HEK293 (cell line): ENCODE results near the gene STAB2.

Experiments used
- CTCF ChIA-PET: fragments of 350-600 bp; formaldehyde crosslinking; extraction: SDS; loops from one replicate; lab custom pipeline; 2021; ENCODE audit warnings: antibody characterized with exemption; lab: Yijun Ruan, JAX
- POLR2A ChIA-PET: fragments of 300-600 bp; formaldehyde crosslinking; extraction: SDS; loops from one replicate; lab custom pipeline; 2020; ENCODE audit warnings: antibody characterized with exemption, inconsistent platforms; lab: Yijun Ruan, JAX
- H3K27ac ChIP-seq: fragments of 200-500 bp; sonication (Bioruptor generic); 2 replicates; pipeline ENCODE4 v1.5.1; 2014; ENCODE audit warnings: low read depth, low read length, control low read depth, inconsistent platforms; ENCODE audit errors: extremely low read depth
- H3K36me3 ChIP-seq, 2 experiments: fragments of 200-500 bp in 1 of 2; sonication (Bioruptor generic) in 1 of 2; 1 replicate in 1 of 2; 2 replicates in 1 of 2; pipeline ENCODE4 v1.5.1; 2014 to 2017; ENCODE audit warnings: inconsistent platforms in 2 of 2, low read length in 2 of 2; ENCODE audit not compliant: control insufficient read depth in 2 of 2, insufficient read depth in 1 of 2
- H3K4me1 ChIP-seq: fragments of 200-500 bp; sonication (Bioruptor generic); 2 replicates; pipeline ENCODE4 v1.5.1; 2014; ENCODE audit warnings: mild to moderate bottlenecking, low read length, inconsistent platforms; ENCODE audit not compliant: control insufficient read depth, insufficient read depth
- H3K4me3 ChIP-seq: 2 replicates; pipeline ENCODE4 v1.5.1; 2011; ENCODE audit warnings: low read depth, mild to moderate bottlenecking, control low read depth, low read length, moderate library complexity
- H3K9me3 ChIP-seq: fragments of 200-500 bp; sonication (Bioruptor generic); 2 replicates; pipeline ENCODE4 v1.5.1; 2014; ENCODE audit warnings: low read depth, low read length, inconsistent platforms; ENCODE audit not compliant: control insufficient read depth, insufficient read depth
- CTCF ChIP-seq: fragments of 450-650 bp; formaldehyde crosslinking; IDR thresholded peaks from 2 replicates; pipeline ENCODE4 v1.5.1; 2016; ENCODE audit warnings: missing biosample characterization, missing genetic modification characterization
- KLF10 ChIP-seq: fragments of 450-650 bp; IDR thresholded peaks from 2 replicates; pipeline ENCODE4 v1.5.1; 2018; ENCODE audit warnings: missing biosample characterization, mild to moderate bottlenecking, missing genetic modification characterization
- PBX3 ChIP-seq: sonication (generic); formaldehyde crosslinking; IDR thresholded peaks from 2 replicates; pipeline ENCODE4 v1.8.1; 2022; ENCODE audit warnings: mild to moderate bottlenecking, moderate library complexity, missing genetic modification reagents
- PRDM6 ChIP-seq: fragments of 450-650 bp; formaldehyde crosslinking; IDR thresholded peaks from 2 replicates; pipeline ENCODE4 v1.5.1; 2017; ENCODE audit warnings: missing biosample characterization, missing genetic modification characterization
- SP2 ChIP-seq: fragments of 450-650 bp; formaldehyde crosslinking; IDR thresholded peaks from 2 replicates; pipeline ENCODE4 v1.5.1; 2016; ENCODE audit warnings: missing biosample characterization, missing genetic modification characterization
- ZFHX2 ChIP-seq: fragments of 450-650 bp; formaldehyde crosslinking; conservative IDR thresholded peaks from 2 replicates; pipeline ENCODE4 v1.5.1; 2016; ENCODE audit warnings: missing biosample characterization, missing genetic modification characterization
- ZNF133 ChIP-seq: fragments of 450-650 bp; formaldehyde crosslinking; IDR thresholded peaks from 2 replicates; pipeline ENCODE4 v1.5.1; 2016; ENCODE audit warnings: missing biosample characterization, missing genetic modification characterization
- ZNF138 ChIP-seq: fragments of 450-650 bp; formaldehyde crosslinking; IDR thresholded peaks from 2 replicates; pipeline ENCODE4 v1.5.1; 2016; ENCODE audit warnings: missing biosample characterization, missing genetic modification characterization, borderline replicate concordance
- ZNF157 ChIP-seq: fragments of 450-650 bp; formaldehyde crosslinking; IDR thresholded peaks from 2 replicates; pipeline ENCODE4 v1.5.1; 2016; ENCODE audit warnings: missing biosample characterization, missing genetic modification characterization
- ZNF24 ChIP-seq: fragments of 450-650 bp; formaldehyde crosslinking; IDR thresholded peaks from 2 replicates; pipeline ENCODE4 v1.5.1; 2016; ENCODE audit warnings: missing biosample characterization, missing genetic modification characterization
- ZNF292 ChIP-seq: fragments of 450-650 bp; formaldehyde crosslinking; IDR thresholded peaks from 2 replicates; pipeline ENCODE4 v1.5.1; 2016; ENCODE audit warnings: low read depth, missing biosample characterization, missing genetic modification characterization, borderline replicate concordance
- ZNF341 ChIP-seq: fragments of 450-650 bp; formaldehyde crosslinking; IDR thresholded peaks from 2 replicates; pipeline ENCODE4; 2016; ENCODE audit warnings: low read depth, missing biosample characterization, missing genetic modification characterization
- ZNF394 ChIP-seq: fragments of 450-650 bp; formaldehyde crosslinking; IDR thresholded peaks from 2 replicates; pipeline ENCODE4 v1.5.1; 2016; ENCODE audit warnings: missing biosample characterization, missing genetic modification characterization, mild to moderate bottlenecking, moderate library complexity, borderline replicate concordance
- ZNF426 ChIP-seq: fragments of 450-650 bp; formaldehyde crosslinking; IDR thresholded peaks from 2 replicates; pipeline ENCODE4 v1.5.1; 2017; ENCODE audit warnings: missing biosample characterization, missing genetic modification characterization, mild to moderate bottlenecking, inconsistent platforms, moderate library complexity
- ZNF48 ChIP-seq: fragments of 450-650 bp; formaldehyde crosslinking; IDR thresholded peaks from 2 replicates; pipeline ENCODE4 v1.5.1; 2016; ENCODE audit warnings: missing biosample characterization, missing genetic modification characterization
- ZNF514 ChIP-seq: fragments of 450-650 bp; formaldehyde crosslinking; IDR thresholded peaks from 2 replicates; pipeline ENCODE4 v1.5.1; 2016; ENCODE audit warnings: missing biosample characterization, missing genetic modification characterization
- ZNF560 ChIP-seq: fragments of 450-650 bp; formaldehyde crosslinking; IDR thresholded peaks from 2 replicates; pipeline ENCODE4 v1.5.1; 2017; ENCODE audit warnings: missing biosample characterization, missing genetic modification characterization, borderline replicate concordance
- ZNF571 ChIP-seq: fragments of 450-650 bp; formaldehyde crosslinking; IDR thresholded peaks from 2 replicates; pipeline ENCODE4 v1.5.0; 2017; ENCODE audit warnings: missing biosample characterization, missing genetic modification characterization
- ZNF580 ChIP-seq: fragments of 450-650 bp; formaldehyde crosslinking; IDR thresholded peaks from 2 replicates; pipeline ENCODE4 v1.5.1; 2016; ENCODE audit warnings: missing biosample characterization, missing genetic modification characterization
- ZNF692 ChIP-seq: fragments of 450-650 bp; formaldehyde crosslinking; IDR thresholded peaks from 2 replicates; pipeline ENCODE4 v1.5.1; 2016; ENCODE audit warnings: missing biosample characterization, missing genetic modification characterization
- ZNF777 ChIP-seq: fragments of 450-650 bp; formaldehyde crosslinking; IDR thresholded peaks from 2 replicates; pipeline ENCODE4 v1.5.1; 2017; ENCODE audit warnings: missing biosample characterization, missing genetic modification characterization, borderline replicate concordance
- ZSCAN16 ChIP-seq: fragments of 450-650 bp; formaldehyde crosslinking; IDR thresholded peaks from 2 replicates; pipeline ENCODE4 v1.5.1; 2016; ENCODE audit warnings: missing biosample characterization, missing genetic modification characterization
- ZXDB ChIP-seq: fragments of 450-650 bp; formaldehyde crosslinking; IDR thresholded peaks from 2 replicates; pipeline ENCODE4 v1.5.1; 2016; ENCODE audit warnings: missing biosample characterization, missing genetic modification characterization

STAB2 gene

GRCh38 chr12:103778781-103779180, 191.7 kb downstream of the STAB2 start:
- Histone ChIP-seq H3K4me3 (no peak overlapping the region), H3K4me1 (no peaks in the 10 kb centered on the region), H3K27ac (no peak overlapping the region), H3K9me3 (no peaks in the 10 kb centered on the region), H3K36me3 (peaks cover 3 to 70% of the 10 kb centered on the region in 2 experiments)
- no peak for TF ChIP-seq ZNF560
- TF ChIP-seq ZNF24: no peak
- TF ChIP-seq ZNF514 (tag by site-specific recombination): no peak
- TF ChIP-seq PRDM6 (tag by site-specific recombination): no peak
- no peak for TF ChIP-seq ZSCAN16 (tag by site-specific recombination)
- no peak for TF ChIP-seq ZNF426 (tag by site-specific recombination)
- ChIA-PET CTCF (interaction anchor here (0.5 kb wide), 1 partner anchor 59 kb away, joined by 3 read pairs; no protein-coding TSS in a partner anchor), POLR2A (no interaction called here)

- Histone ChIP-seq H3K36me3 (peaks cover 3 to 78% of the 10 kb centered on the region in 2 experiments), H3K4me3 (no peak overlapping the region), H3K9me3 (no peaks in the 10 kb centered on the region), H3K27ac (no peak overlapping the region), H3K4me1 (no peaks in the 10 kb centered on the region)
- ChIA-PET POLR2A (no interaction called here), CTCF (interaction anchor here (1.3 to 2.0 kb wide), 2 partner anchors 8 to 90 kb away, joined by 6 to 8 read pairs; no protein-coding TSS in a partner anchor)
- TF ChIP-seq ZNF157 (tag by site-specific recombination) (no peak), ZFHX2 (tag by site-specific recombination) (peak; percentile 53), ZNF138 (tag by site-specific recombination) (no peak)
Measured at GRCh38 chr12:103779410-103780092, 192.5 kb downstream of the STAB2 start.

GRCh38 chr12:103780093-103780440, 193.0 kb downstream of the STAB2 start:
- peaks cover 3 to 81% of the 10 kb centered on the region in 2 experiments for H3K36me3 ChIP-seq
- no peak for TF ChIP-seq ZNF692
- no peak for TF ChIP-seq CTCF (tag by site-specific recombination)
- no peak for TF ChIP-seq SP2 (tag by site-specific recombination)
- TF ChIP-seq KLF10 (tag by site-specific recombination): no peak
- no peak for TF ChIP-seq ZNF341 (tag by site-specific recombination)
- TF ChIP-seq ZNF394 (tag by site-specific recombination): no peak
- no peak for TF ChIP-seq ZNF292 (tag by site-specific recombination)
- TF ChIP-seq ZNF426 (tag by site-specific recombination): no peak
- TF ChIP-seq ZNF133 (tag by site-specific recombination): no peak
- TF ChIP-seq ZNF580: no peak
- TF ChIP-seq ZXDB (tag by site-specific recombination): no peak
- no peak for TF ChIP-seq ZNF571
- TF ChIP-seq PBX3 (CRISPR knock-in tag): no peak
- TF ChIP-seq ZNF24: no peak
- TF ChIP-seq ZNF48 (tag by site-specific recombination): no peak
- no peak for TF ChIP-seq ZNF777 (tag by site-specific recombination)
- TF ChIP-seq, all 188 proteins: peak for 0
- ChIA-PET POLR2A (no interaction called here), CTCF (interaction anchor here (1.3 to 2.0 kb wide), 2 partner anchors 9 to 90 kb away, joined by 6 to 8 read pairs; no protein-coding TSS in a partner anchor)
- H3K4me3 ChIP-seq: no peak overlapping the region
- no peak overlapping the region for H3K27ac ChIP-seq
- no peaks in the 10 kb centered on the region for H3K4me1 ChIP-seq
- H3K9me3 ChIP-seq: no peaks in the 10 kb centered on the region
